Measurements from ENCODE around the gene LAMA3. TPM values are rescaled to one million over a fixed set of nuclear protein-coding genes. Genes with fewer than 3 reads are reported as not detected.

Gene LAMA3
- polyA plus RNA-seq, 1 donor, result 2.4 TPM

GRCh38 chr18:23875966-23876895 is 187.0 kb downstream of the LAMA3 start:
- no peak for DNase-seq (ENCODE audit: low read depth)

GRCh38 chr18:23876921-23877320 is 187.7 kb downstream of the LAMA3 start:
- DNase-seq (ENCODE audit: low read depth), result no peak

GRCh38 chr18:23877371-23877770 is 188.1 kb downstream of the LAMA3 start:
- DNase-seq (ENCODE audit: low read depth), result no peak

DNA sequence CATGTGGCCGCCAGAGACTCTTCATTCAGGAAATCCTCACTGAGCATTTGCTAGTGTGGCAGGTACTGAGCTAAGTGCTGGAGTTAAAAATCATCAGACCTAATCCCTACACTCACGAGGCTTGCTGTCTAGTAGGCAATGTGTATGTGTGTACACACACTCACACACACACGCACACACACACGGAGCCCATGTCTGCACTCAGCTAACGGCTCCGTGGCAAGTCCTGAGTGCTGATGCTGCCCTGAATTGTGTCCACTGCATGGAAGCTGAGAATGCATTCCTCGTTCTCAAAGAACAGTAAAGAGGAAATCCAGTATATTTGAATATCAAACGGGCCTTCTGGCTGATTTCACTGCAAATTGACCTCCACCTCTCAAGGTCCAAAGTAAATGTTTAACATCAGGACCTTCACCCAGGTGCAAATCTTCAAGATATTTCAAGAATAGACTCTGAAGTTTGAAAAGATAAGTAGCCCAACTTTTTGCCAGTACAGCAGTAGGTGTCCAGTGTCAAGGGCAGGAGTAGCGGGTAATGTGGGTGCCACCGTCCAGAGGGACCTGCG is 189.2 kb downstream of the LAMA3 start:
- DNase-seq (ENCODE audit: low read depth), result no peak

DNA sequence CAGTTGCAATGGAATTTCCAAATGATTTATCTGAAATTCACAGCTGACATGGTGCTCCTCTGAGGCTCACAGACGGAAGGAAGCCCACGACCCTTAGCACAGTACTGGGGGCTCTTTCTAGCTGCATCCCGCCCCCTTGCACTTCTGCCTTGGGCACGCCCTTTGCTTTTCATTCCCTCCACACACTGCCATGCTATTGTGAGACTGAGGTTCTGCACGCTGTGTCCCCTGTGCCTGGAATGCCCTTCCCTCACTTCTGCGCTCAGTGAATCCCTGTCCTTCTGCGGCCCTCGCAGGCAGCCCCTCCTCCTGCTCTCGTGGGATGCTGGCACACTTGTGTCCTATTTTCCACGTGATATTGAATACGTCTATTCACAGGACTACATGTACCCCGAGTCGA is 189.9 kb downstream of the LAMA3 start:
- DNase-seq (ENCODE audit: low read depth), result no peak

DNA sequence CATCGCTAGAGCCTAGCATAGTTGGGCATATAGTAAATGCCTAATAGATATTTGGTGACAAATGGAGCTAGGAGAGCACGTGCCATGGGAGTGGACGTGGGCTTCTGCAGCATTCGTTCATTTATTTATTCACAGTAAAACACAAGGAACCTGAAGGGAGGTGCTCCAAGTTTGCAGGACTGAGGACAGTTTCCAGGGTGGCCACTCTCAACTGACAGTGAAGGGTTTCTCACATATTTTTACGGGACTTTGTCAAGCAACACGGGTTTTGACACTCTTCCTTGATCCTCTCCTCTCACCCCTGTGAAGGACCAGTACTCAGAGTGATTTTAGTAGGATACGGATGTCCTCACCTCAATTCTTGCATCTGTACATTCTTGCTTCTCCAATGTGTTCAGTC is 190.3 kb downstream of the LAMA3 start:
- no peak for DNase-seq (ENCODE audit: low read depth)

DNA sequence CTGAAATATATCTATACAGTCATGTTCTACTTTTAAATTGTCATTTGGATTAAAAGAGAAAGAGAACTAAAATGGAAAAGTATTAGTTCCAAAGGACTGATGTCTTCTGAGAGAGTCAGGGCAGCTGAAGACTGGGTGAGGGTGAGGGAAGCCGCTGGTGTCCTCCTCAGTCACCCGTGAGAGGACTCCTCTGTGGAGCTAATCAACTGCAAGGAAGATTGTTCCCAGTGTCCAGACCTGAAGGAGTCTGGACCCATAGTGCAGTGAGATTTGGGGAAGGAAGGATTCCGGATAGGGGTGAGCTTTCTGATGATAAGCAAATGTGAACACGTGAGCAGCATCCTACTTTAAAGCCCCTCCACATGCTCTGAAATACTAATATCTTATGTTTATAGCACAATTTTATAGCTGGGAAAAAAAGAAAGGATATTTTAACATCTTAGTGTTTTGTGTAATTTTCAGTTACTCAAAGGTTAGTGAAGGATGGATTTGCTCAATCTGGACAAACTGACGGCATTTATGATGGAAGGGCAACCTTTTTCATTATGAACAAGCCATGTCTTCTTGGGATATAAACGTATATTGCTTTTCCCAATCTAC is 190.8 kb downstream of the LAMA3 start:
- DNase-seq (ENCODE audit: low read depth), result no peak

GRCh38 chr18:23880931-23881617 is 191.8 kb downstream of the LAMA3 start:
- DNase-seq (ENCODE audit: low read depth), result no peak

DNA sequence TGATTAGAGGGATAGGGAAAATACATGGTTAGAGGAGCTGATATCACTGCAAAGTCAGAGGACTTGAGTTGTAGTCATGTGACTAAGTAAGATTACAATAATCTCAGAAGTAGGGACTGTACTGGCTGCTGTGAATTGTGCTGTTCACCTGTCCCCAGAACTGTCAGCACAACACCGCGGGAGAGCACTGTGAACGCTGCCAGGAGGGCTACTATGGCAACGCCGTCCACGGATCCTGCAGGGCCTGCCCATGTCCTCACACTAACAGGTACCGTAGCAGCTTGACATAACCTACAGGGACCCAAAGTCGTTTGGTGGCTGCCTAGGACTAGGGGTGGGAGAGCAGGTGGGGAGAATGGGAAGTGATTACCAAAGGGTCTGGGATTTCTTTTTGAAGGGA is 192.5 kb downstream of the LAMA3 start:
- no peak for DNase-seq (ENCODE audit: low read depth)

GRCh38 chr18:23882616-23883276 is 193.5 kb downstream of the LAMA3 start:
- DNase-seq (ENCODE audit: low read depth), result no peak

DNA sequence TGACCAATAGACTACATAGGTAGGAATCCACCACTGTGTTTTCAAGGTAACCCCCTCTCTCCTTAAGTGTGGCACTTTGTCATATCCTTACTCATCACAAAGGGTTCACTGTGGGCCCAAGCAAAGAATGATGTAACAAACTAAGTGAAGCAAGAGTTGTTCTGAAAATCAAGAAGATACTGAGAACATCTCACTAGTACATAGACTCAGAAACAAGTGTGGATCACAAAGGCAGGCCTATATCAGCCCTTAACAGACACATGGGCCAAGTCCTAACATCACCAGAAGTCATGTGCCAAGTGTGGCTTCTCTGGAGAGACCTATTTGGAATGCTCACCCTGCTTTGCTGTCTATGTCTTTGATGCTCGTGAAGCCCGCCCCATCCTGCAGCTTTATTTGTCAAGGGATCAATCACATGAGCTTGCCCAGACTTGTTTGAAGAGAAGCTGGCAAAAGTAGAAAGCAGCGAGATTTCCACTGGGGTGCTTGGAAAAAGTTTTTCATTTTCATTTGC is 194.1 kb downstream of the LAMA3 start:
- DNase-seq (ENCODE audit: low read depth), result no peak

GRCh38 chr18:23884681-23885375 is 195.6 kb downstream of the LAMA3 start:
- no peak for DNase-seq (ENCODE audit: low read depth)

DNA sequence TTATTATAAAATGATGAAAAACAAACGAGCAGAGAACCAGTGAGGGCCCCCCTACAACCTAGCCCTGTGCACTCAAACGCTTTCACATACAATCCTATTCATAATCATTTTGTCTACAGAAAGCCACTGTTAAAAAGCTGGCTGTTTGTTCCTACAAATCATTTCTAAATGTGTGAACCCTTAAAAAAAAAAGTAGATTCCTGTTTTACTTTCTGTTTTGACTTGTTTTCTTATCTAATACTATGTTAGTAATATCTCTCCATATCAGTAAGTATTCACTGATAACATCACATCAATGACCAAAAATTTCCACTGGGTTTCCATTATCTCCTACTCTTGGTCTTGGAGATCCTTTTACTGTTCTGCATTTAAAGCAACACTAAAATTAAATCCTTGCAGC is 196.5 kb downstream of the LAMA3 start:
- DNase-seq (ENCODE audit: low read depth), result no peak

- no peak for DNase-seq (ENCODE audit: low read depth)
Observed at GRCh38 chr18:23887035-23887434, 197.8 kb downstream of the LAMA3 start.

DNA sequence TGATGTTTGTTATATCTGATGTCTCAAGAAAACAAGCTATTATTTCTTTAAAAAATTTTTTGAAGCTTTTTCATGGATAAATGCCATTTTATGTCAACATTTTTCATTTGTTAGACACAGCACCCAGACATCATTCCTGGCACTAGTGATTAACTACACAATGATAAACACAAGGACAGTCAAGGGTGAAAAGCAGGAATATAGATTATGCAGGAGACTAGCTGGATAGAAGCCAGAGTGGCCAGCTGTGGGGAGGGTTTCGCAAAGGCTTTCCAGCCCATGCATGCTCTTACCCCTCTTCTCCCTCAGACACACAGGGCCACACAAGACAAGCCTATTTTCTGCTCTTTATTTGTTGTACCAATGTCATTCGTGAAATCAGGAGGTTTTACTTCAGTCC is 198.2 kb downstream of the LAMA3 start:
- DNase-seq (ENCODE audit: low read depth), result no peak

- DNase-seq (ENCODE audit: low read depth), result no peak
Observed at GRCh38 chr18:23888881-23889280, 199.6 kb downstream of the LAMA3 start.

DNA sequence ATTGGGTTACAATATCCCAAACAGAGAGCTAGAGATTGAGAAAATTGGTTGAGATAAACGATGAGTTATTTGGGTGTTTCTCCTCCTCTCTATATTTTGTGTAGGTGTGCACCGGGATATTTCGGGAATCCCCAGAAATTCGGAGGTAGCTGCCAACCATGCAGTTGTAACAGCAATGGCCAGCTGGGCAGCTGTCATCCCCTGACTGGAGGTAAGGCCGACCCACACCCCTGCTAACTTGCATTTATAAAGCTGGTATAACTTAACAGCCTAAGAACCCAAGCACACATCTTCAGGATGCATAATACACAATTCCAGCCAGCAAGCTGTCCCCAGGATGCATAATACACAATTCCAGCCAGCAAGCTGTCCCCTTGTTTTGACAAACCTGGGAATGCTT is 200.7 kb downstream of the LAMA3 start:
- no peak for DNase-seq (ENCODE audit: low read depth)

DNA sequence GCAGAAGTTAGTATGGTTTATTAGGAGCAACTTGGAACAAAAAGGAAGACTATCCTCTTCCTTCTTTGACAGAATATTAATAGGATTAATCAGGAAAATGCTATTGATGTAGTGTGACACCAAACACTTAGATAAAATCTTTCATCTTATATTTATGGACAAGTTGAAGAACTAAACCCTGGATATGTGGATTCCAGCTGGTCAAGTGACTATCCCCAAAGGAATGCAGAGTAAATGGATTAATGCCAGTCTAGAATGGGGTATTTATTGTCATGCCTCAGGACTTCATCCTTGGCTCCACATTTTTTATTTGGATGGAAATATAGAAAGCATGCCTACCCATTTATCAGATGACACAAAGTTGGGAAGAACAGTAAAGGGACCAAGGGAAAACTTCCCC is 201.3 kb downstream of the LAMA3 start:
- no peak for DNase-seq (ENCODE audit: low read depth)

DNA sequence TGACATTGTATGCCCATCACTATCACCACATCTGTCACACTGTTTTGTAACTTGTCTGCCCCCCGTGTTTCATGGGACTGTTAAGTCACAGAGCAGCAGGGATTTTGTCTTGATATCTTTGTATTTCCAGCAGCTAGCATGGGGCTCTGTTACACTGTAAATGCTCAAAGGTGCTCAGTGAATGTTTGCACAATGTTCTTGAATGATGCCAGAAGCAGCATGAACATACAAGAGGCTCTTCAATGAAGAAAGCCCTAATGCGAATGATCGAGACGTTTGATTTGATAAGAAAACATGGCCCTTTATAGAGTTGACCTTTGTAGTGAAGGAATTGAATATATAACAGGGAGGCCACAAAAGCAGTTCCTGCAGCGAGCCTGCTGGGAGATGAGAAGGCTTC is 204.4 kb downstream of the LAMA3 start:
- DNase-seq (ENCODE audit: low read depth), result no peak

DNA sequence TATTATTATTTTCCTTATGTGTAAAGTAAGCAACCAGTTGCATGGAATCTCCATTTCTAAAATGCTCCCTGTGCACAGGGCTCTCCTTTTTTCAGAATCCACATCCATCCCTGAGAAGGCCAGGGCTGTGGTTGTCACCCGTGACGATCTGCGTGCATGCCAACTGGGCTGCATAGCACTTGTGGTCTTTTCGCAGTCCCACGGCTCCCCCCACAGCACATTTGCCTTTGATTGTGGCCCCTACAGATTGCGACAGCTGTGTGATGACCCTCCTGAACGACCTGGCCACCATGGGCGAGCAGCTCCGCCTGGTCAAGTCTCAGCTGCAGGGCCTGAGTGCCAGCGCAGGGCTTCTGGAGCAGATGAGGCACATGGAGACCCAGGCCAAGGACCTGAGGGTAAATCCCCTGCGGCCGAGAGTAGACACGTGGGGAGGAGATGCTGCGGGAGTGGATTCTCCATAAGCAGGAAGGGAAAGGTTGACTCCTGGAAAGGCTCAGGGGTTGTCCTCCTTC is 205.5 kb downstream of the LAMA3 start:
- DNase-seq (ENCODE audit: low read depth), result no peak

DNA sequence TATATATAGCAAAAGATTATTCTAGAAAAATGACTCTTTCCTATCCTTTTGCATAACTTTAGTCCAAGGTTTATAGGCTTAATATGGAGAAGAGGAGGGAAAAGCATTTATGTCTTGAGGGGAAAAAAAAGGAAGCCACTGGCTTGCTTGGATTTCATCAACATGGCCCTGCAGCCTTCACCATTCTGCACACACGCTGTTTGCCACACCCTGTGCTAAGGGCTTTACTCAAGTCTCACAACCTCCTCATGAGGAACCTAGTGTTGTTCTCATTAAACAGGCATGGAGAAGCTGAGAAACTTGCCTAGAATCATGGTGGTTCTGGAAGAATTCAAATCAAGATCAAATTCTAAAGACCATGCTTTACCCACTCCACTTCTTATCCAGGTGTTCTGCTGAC is 208.0 kb downstream of the LAMA3 start:
- DNase-seq (ENCODE audit: low read depth), result no peak

Measured in forelimb muscle (tissue), 1 donor.